H7 (cell line): ENCODE data around the gene MALT1. TPM values are rescaled to one million over a fixed set of nuclear protein-coding genes. Genes with fewer than 3 reads are reported as not detected.
A peak's percentile ranks its signal among the peaks of the same experiment; 100 is the strongest.

Experiments used
- DNase-seq: peaks from one replicate; pipeline ENCODE4 v3.0.0; 2012
- H3K27me3 ChIP-seq: 2 replicates; pipeline ENCODE4 v1.6.0; 2011; ENCODE audit warnings: mild to moderate bottlenecking, low read length; ENCODE audit not compliant: control insufficient read depth, insufficient read depth
- H3K36me3 ChIP-seq: replicated peaks from 2 replicates; pipeline ENCODE4 v1.5.1; 2011; ENCODE audit warnings: low read length; ENCODE audit not compliant: control insufficient read depth, insufficient read depth
- H3K4me3 ChIP-seq: 2 replicates; pipeline ENCODE4 v1.5.1; 2011; ENCODE audit warnings: low read depth, mild to moderate bottlenecking, control low read depth, low read length, moderate library complexity; ENCODE audit not compliant: insufficient read depth
- total RNA-seq: library from RNA; depleted of rRNA; stranded (reverse); fragments of >200 nt; shearing (Covaris generic); gene quantifications from 2 replicates; pipeline ENCODE4 v1.2.3, GENCODE V29; 2014

MALT1 gene
- total RNA-seq, 1 experiment from 2014 or later, result 18.9 TPM

DNA sequence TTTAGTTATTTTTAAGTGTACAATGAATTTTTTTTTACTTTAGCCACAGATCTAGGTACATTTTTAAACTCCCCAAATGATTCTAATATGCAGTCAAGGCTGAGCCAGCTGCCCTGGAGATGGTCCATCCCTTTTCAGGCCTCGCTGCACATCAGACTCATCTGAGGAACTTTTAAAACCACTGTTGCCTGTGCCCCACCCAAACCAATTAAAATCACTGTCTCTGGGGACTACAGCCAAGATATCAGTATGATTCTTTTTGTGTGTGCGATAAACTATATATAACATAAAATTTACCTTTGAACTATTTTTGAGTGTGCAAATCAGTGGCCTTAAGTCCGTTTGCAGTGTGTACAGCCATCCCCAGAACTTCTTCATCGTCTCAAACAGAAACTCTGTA is 9.1 kb upstream of the MALT1 start:
- DNase-seq, result no peak
- Histone ChIP-seq H3K27me3 (no peaks in the 10 kb centered on the region), H3K4me3 (no peak overlapping the region), H3K36me3 (no peaks in the 10 kb centered on the region)

DNA sequence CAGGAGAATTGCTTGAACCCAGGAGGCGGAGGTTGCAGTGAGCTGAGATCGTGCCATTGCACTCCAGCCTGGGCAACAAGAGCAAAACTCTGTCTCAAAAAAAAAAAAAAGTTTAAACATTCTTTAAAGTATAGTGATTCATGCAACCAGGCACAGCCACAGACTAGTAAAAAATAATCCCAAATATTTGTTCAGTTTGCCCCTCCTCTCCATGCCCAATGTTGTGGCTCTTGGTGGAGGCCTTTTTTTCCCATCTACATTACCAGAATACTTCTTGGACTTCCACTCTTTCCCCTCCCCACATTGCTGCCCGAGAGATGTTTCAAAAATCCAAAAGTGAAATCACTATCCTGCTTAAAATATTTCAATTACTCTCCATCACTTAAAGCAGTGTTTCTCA is 5.1 kb upstream of the MALT1 start:
- Histone ChIP-seq H3K4me3 (no peak overlapping the region), H3K36me3 (no peaks in the 10 kb centered on the region), H3K27me3 (no peaks in the 10 kb centered on the region)
- DNase-seq, result no peak

DNA sequence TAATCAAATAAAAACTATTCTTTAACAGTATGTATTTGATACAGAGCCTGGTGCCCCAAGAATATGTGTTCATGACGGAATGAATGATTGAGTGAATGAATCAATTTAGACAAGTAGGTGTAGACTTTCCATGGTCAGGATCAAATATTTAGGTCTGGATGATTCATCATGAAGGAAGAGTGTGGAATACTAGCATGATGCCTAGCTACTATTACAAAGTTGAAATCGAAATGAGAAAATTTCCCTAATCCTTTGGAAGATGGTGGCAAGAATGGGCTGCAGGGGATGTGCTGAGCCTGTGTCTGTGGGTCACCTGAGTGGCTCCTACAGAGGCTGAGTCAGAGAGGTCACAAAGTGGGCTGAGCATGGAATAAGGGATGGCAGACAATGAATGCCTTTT is 3.1 kb upstream of the MALT1 start:
- no peaks in the 10 kb centered on the region for H3K27me3 ChIP-seq
- no peaks in the 10 kb centered on the region for H3K36me3 ChIP-seq
- no peak for DNase-seq
- H3K4me3 ChIP-seq, result no peak overlapping the region

DNA sequence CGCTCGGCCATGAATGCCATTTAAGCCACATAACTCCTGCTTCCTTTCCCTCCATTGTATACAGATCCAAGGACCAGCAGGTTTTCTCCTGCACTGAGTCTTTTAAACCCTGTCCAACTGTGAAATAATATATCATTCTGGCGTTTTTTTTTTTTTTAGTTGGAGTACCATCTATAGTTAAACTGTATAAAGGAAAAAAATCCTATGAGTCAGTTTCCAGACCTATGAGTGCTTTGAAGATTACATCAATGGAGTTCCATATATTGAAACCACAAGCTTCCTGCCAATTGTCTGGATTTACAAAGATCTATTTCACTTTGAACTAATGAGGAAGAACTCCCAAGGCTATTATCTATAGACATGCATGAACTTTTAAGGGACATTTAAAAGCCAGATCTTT is 2.4 kb upstream of the MALT1 start:
- Histone ChIP-seq H3K36me3 (no peaks in the 10 kb centered on the region), H3K4me3 (no peak overlapping the region), H3K27me3 (no peaks in the 10 kb centered on the region)
- no peak for DNase-seq

DNA sequence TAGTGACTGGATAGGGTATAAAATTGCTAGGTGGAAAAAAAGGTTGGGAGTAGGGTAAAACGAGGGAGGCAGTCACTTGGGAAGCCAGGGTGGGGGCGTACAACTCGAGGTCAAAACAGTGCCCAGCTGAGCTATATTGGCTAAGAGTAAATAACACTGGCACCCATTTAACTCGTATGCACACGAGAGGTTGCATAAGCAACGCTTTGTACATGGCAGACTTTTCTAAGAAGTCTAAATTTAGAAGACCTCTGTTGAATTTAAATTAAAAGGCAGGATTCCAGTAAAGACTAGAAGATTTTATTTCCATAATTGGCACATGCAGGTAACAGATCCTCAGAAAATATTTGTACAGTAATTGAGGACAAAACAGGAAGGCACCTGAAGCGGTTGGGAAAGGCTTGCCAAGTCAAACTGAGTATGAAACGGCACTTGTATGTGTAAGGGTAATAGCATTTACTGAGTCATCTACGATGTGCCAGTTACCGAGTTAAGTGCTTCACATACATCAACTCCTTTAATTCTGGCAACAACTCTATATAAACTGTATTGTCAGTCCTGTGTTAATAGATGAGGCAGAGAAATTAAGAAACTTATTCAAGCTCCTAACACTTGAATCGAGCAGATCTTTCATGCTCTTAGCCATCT is 1.4 kb upstream of the MALT1 start:
- H3K4me3 ChIP-seq, result no peak overlapping the region
- H3K36me3 ChIP-seq, result no peaks in the 10 kb centered on the region
- no peaks in the 10 kb centered on the region for H3K27me3 ChIP-seq
- no peak for DNase-seq

DNA sequence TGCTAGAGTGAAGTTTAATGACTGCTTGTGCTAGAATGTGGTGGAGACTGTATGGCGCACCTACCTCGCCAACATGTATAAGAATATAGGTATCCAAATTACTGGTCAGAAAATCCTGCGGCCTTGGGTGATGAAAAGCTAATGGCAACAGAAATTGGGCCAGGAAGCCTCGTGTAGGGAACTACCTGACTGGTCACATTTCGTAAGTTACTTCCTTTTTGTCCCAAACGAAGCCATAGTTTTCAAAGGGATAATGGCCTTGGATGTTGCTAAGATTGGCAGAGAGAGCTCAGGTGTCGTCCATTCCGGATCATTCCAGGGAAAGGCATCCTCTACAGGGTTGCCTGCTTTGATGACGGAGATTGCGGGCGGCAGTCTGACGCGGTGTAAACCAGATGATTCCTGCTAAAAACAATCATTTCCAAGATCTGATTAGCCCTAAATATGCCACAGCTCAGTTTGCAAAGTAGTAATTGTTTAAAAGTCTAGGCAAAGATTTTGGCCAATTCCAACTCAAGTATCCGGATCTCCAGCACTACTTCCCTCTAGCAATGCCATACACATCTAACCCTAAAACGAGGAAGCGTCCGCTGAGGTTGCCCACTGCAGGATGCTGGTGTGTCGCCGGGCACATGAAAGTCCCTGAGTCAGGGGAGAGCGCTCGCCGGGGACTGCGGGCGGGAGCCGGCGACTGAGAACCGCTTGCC is 708 bp upstream of the MALT1 start:
- Histone ChIP-seq H3K4me3 (peak overlapping the region; percentile 75), H3K36me3 (no peaks in the 10 kb centered on the region), H3K27me3 (no peaks in the 10 kb centered on the region)
- DNase-seq, result peak; percentile 28

DNA sequence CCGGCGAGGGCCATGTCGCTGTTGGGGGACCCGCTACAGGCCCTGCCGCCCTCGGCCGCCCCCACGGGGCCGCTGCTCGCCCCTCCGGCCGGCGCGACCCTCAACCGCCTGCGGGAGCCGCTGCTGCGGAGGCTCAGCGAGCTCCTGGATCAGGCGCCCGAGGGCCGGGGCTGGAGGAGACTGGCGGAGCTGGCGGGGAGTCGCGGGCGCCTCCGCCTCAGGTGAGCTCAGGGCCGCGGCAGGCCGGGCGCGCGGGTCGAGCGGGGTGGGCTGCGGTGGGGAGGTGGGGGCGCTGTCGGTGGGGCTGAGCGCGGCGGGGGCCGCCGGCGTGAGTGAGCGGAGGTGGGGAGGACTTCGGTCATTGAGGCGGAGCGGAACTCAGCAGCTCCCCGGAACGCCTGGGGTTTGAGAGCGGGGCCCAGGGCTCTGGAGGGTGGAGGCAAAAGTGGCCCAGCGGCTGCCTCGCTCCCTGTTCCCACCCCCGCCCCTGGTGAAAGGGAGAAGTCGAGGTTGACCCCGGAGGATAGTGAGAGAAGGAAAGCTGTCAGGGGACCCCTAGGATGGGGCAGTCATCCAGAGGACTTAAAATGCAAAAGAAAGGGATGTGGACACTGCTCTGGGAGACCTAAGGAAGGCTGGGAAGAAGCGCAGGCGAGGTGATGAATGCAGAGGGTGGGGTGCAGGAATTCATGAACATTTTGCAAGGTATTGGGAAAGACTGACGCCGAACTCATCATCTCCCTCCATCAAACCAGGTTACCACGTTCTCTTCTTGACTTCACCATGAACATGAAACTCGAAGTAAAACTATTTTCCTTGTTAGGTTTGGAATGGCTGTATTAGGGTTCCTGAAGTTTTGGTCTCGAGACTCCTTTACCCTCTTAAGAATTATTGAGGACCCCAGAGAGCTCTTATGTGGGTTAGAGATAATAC is 633 bp downstream of the MALT1 start:
- peak overlapping the region; percentile 66 for H3K4me3 ChIP-seq
- H3K36me3 ChIP-seq, result no peaks in the 10 kb centered on the region
- H3K27me3 ChIP-seq, result no peaks in the 10 kb centered on the region
- DNase-seq, result no peak

DNA sequence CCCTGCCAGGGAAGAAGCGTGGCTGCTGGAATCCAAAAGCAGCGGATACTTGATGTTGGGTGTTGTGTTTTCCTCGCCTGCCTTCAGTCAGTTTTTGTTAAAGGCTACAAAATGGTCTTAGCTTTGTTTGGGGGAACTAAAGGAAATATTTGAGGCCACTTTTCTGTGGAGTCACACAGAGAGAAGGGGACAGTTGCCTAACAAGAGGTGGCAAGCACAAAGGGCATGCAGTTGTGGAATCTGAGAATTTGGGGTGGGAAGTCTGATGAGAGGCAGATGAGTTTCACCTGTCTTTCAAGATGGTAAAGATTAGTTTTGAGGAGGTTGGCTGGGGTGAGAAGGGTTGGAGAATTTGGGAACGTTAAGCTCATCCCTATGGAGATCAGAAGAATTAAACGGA is 2.9 kb downstream of the MALT1 start:
- H3K4me3 ChIP-seq, result no peak overlapping the region
- no peaks in the 10 kb centered on the region for H3K27me3 ChIP-seq
- H3K36me3 ChIP-seq, result no peaks in the 10 kb centered on the region
- DNase-seq, result no peak

DNA sequence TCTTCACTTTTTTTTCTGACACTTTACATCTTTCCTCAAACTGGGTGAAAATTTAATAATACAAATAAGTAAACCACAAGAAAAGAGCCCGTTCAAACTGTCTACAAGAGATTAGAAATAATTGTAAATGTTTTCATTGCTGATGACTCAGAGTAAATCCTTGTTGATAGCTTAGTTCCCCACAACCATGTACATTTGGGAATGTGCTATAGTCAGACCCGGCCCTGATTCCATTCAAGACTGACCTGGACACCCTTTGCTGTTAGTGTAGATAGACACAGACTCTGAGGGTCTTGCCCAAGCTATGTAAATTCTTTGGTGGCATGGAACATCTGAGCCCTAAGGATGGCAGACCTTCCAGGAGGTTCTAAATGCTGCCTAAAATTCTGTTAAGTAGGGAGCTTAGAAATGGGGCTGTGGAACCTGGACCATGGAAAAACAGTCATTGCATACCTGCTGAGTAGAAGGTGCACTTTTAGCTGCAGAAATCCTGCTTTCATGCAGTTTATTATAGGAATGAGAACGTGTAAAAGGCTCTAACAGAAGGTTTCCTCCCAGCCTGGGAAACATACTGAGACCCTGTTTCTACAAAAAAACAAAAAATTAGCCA is 3.7 kb downstream of the MALT1 start:
- no peaks in the 10 kb centered on the region for H3K36me3 ChIP-seq
- DNase-seq, result no peak
- no peaks in the 10 kb centered on the region for H3K27me3 ChIP-seq
- H3K4me3 ChIP-seq, result no peak overlapping the region

DNA sequence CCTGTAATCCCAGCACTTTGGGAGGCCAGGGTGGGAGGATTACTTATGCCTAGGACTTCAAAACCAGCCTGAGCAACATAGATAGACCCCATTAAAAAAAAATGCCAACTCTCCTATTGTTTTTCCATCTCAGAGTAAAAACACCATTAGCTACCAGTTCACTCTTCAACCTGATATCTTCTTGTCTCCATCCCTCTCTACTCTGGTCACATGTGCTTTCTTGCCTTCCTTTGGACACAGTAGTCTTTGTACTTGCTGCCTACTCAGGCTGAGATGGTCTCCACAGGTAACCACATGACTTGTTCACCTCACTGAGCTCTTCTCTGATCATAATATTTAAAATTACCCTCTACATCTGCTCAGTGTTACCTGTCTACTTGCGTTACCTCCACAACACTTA is 5.0 kb downstream of the MALT1 start:
- no peak for DNase-seq
- Histone ChIP-seq H3K36me3 (no peaks in the 10 kb centered on the region), H3K4me3 (no peak overlapping the region), H3K27me3 (no peaks in the 10 kb centered on the region)

DNA sequence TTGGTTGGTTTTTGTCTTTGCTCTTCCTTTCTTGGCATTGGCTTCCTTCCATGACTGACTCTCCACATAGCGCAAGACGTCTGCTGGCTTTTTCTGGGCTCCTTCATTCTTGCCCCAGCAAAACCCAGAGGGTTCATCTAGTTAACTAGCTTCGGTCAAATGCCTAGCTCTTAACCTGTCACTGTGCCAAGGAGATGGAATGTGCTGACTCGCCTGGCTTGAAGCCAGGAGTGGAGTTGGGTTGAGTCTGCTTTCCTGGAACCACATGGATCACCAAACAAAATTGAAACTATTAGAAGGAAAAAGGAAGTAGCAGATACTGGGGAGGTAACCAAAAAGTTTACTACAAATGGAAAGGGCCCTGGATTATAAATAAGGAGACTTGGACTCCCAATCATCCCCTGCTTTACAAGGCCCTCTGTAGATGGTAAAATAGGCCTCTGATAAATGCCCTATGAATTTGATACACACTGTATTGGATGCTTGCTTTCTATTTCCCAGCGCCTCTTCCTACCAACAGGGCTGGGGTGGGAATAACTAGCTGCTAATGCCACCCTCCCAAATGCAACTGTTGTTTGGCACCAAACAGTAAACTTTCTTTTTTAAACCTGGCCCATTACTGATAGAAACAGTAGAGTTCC is 11.3 kb downstream of the MALT1 start:
- DNase-seq, result no peak
- H3K4me3 ChIP-seq, result no peak overlapping the region
- no peaks in the 10 kb centered on the region; the same call in 1 of the 2 replicates for H3K36me3 ChIP-seq
- H3K27me3 ChIP-seq, result no peaks in the 10 kb centered on the region

DNA sequence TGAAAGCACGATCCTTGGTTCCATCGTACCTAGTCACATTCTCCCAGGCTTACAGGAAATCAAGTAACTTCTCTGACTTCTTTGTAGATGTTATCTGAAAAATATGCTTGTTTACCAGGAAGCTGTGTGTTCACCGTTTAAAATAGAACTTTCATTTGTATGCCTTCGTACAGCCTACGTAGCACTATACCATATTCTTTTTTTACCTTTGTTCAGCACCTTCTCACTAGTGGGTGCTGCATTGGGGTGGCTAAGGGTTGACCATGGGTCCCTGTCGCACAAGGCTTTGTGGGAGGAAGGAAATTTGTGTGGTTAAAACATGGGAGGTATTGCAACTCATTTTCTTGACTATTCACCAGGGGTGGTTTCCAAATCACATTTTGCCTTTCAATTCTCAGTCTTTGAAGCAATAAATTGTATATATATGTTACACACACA is 16.6 kb downstream of the MALT1 start:
- DNase-seq, result no peak
- H3K4me3 ChIP-seq, result no peak overlapping the region
- no peaks in the 10 kb centered on the region for H3K36me3 ChIP-seq
- no peaks in the 10 kb centered on the region for H3K27me3 ChIP-seq

DNA sequence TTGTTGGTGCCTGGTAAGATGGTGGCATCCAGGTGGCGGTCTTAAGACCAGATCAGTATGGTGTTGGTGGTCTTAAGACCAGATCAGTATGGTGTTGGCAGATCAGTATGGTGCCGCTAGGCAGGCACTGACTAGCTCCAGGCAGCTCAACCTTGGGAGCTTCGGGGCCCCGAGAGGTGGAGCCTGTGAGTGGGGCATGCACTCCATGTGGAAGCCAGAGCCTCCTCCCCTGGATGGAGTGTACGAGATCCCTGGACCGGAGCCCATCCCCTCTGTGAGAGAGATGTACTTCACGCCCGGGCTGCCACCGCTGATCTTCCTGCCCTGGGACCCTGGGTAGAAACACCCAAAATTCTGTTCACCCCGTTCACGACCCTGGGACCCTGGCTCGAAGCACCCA is 19.0 kb downstream of the MALT1 start:
- no peaks in the 10 kb centered on the region for H3K36me3 ChIP-seq
- no peak for DNase-seq
- H3K27me3 ChIP-seq, result no peaks in the 10 kb centered on the region
- H3K4me3 ChIP-seq, result no peak overlapping the region

DNA sequence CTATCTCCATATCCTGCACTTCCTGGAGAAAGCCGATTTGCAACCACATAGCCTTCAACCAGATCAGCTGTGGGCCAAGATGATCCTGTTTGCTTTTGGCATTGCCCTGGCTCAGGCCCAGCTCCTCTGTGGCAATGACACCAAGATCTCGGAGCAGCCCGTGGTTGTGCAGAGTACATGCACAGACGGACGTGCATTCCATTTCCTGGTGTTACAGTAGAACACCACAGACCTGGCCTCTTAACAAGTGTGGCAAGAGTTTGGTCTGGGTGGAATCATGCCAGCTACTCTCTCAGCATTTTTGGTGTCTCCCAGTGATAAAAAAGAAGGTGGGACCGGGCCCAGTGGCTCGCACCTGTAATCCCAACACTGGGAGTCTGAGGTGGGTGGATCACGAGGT is 20.0 kb downstream of the MALT1 start:
- no peaks in the 10 kb centered on the region for H3K27me3 ChIP-seq
- H3K36me3 ChIP-seq, result no peaks in the 10 kb centered on the region
- H3K4me3 ChIP-seq, result no peak overlapping the region
- no peak for DNase-seq
